HCT116 (cell line): ENCODE results near the gene SPSB1. TPM values are rescaled to one million over a fixed set of nuclear protein-coding genes. Genes with fewer than 3 reads are reported as not detected.

ENCODE experiments used
- ATAC-seq: fragments of 200-7000 bp; cut with Tn5 transposase; 2 replicates; pipeline ENCODE4 v1.9.1; 2020; ENCODE audit warnings: mild to moderate bottlenecking, moderate library complexity
- BruUV-seq: library from RNA; stranded (reverse); fragments of 400-500 nt; replicated peaks from 2 replicates; lab custom pipeline; 2021; lab: Mats Ljungman, UMichigan
- CTCF ChIA-PET: fragments of 300-600 bp; sonication (Branson Sonifier 250); formaldehyde crosslinking; loops from one replicate; lab custom pipeline; 2021; ENCODE audit warnings: antibody characterized with exemption; lab: Charles Lee
- POLR2A ChIA-PET: fragments of 300-600, 350-600 bp; sonication (Branson Sonifier 250); formaldehyde crosslinking; loops from one replicate; lab custom pipeline; 2021; ENCODE audit warnings: antibody characterized with exemption; lab: Charles Lee
- RAD21 ChIA-PET, 2 experiments: fragments of 300-600 bp; sonication (Branson Sonifier 250); formaldehyde crosslinking; loops; one replicate each; lab custom pipeline; 2023; ENCODE audit warnings: low total read pairs in 2 of 2; ENCODE audit not compliant: uncharacterized antibody in 2 of 2, unreplicated experiment in 2 of 2, low non-redundant PET in 1 of 2; lab: Charles Lee
- DNase-seq: peaks from one replicate; pipeline ENCODE4 v3.0.0-alpha.2; 2010; ENCODE audit warnings: low read depth, low spot score
- H2AFZ ChIP-seq: fragments of 200-600 bp; shearing (Covaris generic), sonication (generic); 2 replicates; pipeline ENCODE4 v1.6.1; 2017; ENCODE audit warnings: low read depth, mixed run types, mixed read lengths, antibody characterized with exemption, low read length; ENCODE audit not compliant: poor library complexity, severe bottlenecking
- H3K27ac ChIP-seq: 2 replicates; pipeline ENCODE4 v1.5.1; 2012; ENCODE audit warnings: low read depth, low read length
- H3K27me3 ChIP-seq: fragments of 200-600 bp; sonication (generic); 2 replicates; pipeline ENCODE4 v1.6.1; 2016; ENCODE audit warnings: mixed run types, low read length, mixed read lengths; ENCODE audit not compliant: insufficient read depth
- H3K36me3 ChIP-seq, 2 experiments: fragments of 200-500 bp in 1 of 2; fragments of 200-600 bp in 1 of 2; sonication (Bioruptor generic) in 1 of 2; sonication (generic) in 1 of 2; 2 replicates each; pipeline versions ENCODE4 v1.5.1 to v1.6.1; 2014 to 2016; ENCODE audit warnings: low read length in 2 of 2, inconsistent platforms in 1 of 2, mixed read lengths in 1 of 2, mixed run types in 1 of 2; ENCODE audit not compliant: insufficient read depth in 2 of 2, control insufficient read depth in 1 of 2
- H3K4me1 ChIP-seq, 2 experiments: fragments of 200-600 bp in 1 of 2; sonication (generic) in 1 of 2; 2 replicates each; pipeline versions ENCODE4 v1.5.1 to v1.6.1; 2012 to 2017; ENCODE audit warnings: low read length in 2 of 2, inconsistent platforms in 1 of 2, mild to moderate bottlenecking in 1 of 2, mixed read lengths in 1 of 2, mixed run types in 1 of 2, moderate library complexity in 1 of 2; ENCODE audit not compliant: insufficient read depth in 2 of 2, control insufficient read depth in 1 of 2
- H3K4me2 ChIP-seq: fragments of 200-600 bp; sonication (generic); 2 replicates; pipeline ENCODE4 v1.6.1; 2017; ENCODE audit warnings: mixed run types, low read length, mixed read lengths
- H3K4me3 ChIP-seq, 2 experiments: fragments of 200-600 bp in 1 of 2; sonication (generic) in 1 of 2; replicated peaks in 1 of 2; 2 replicates each; pipeline ENCODE4 v1.5.1; 2011 to 2016; ENCODE audit warnings: low read length in 2 of 2, control low read depth in 1 of 2, low read depth in 1 of 2, mild to moderate bottlenecking in 1 of 2, mixed read lengths in 1 of 2, mixed run types in 1 of 2
- H3K79me2 ChIP-seq: fragments of 200-600 bp; sonication (generic); 2 replicates; pipeline ENCODE4 v1.6.1; 2017; ENCODE audit warnings: mild to moderate bottlenecking, mixed run types, low read length, moderate library complexity, mixed read lengths; ENCODE audit not compliant: insufficient read depth
- H3K9ac ChIP-seq: fragments of 200-600 bp; sonication (generic); 2 replicates; pipeline ENCODE4 v1.6.1; 2016; ENCODE audit warnings: low read length, mixed read lengths
- H3K9me2 ChIP-seq: fragments of 200-600 bp; sonication (generic), shearing (Covaris generic); 2 replicates; pipeline ENCODE4 v1.6.1; 2017; ENCODE audit warnings: mixed run types, mild to moderate bottlenecking, moderate library complexity; ENCODE audit not compliant: insufficient read depth
- H3K9me3 ChIP-seq, 2 experiments: fragments of 200-500 bp in 1 of 2; fragments of 200-600 bp in 1 of 2; sonication (Bioruptor generic) in 1 of 2; sonication (generic) in 1 of 2; 2 replicates each; pipeline ENCODE4 v1.6.1; 2014 to 2017; ENCODE audit warnings: low read length in 2 of 2, mixed read lengths in 2 of 2, inconsistent platforms in 1 of 2, low read depth in 1 of 2, mild to moderate bottlenecking in 1 of 2, mixed run types in 1 of 2, moderate library complexity in 1 of 2; ENCODE audit not compliant: control insufficient read depth in 1 of 2, insufficient read depth in 1 of 2
- H4K20me1 ChIP-seq: fragments of 200-600 bp; sonication (generic), shearing (Covaris generic); 2 replicates; pipeline ENCODE4 v1.6.1; 2017; ENCODE audit warnings: mixed run types, mild to moderate bottlenecking, moderate library complexity; ENCODE audit not compliant: insufficient read depth
- ATF3 ChIP-seq: IDR thresholded peaks from 2 replicates; pipeline ENCODE4 v1.6.1; 2012
- CBX3 ChIP-seq: IDR thresholded peaks from 2 replicates; pipeline ENCODE4 v1.6.1; 2012; ENCODE audit warnings: low read depth
- CEBPB ChIP-seq: IDR thresholded peaks from 2 replicates; pipeline ENCODE4 v1.6.1; 2012; ENCODE audit warnings: low read depth
- EZH2 ChIP-seq: fragments of 200-600 bp; sonication (generic); IDR thresholded peaks from 2 replicates; pipeline ENCODE4 v1.6.1; 2017; ENCODE audit warnings: antibody characterized with exemption, mixed run types
- EZH2phosphoT487 ChIP-seq: fragments of 200-600 bp; IDR thresholded peaks from 2 replicates; pipeline ENCODE4 v1.6.1; 2018; ENCODE audit warnings: antibody characterized with exemption, borderline replicate concordance
- POLR2A ChIP-seq: IDR thresholded peaks from 2 replicates; pipeline ENCODE4 v1.7.0; 2011; ENCODE audit warnings: borderline replicate concordance; ENCODE audit not compliant: insufficient read depth, insufficient read length; ENCODE audit errors: extremely low read depth
- SRF ChIP-seq: IDR thresholded peaks from 2 replicates; pipeline ENCODE4 v1.6.1; 2012; ENCODE audit warnings: low read depth
- YY1 ChIP-seq: IDR thresholded peaks from 2 replicates; pipeline ENCODE4 v1.6.1; 2011; ENCODE audit warnings: low read length, low read depth, moderate library complexity, mild to moderate bottlenecking; ENCODE audit not compliant: insufficient replicate concordance; ENCODE audit errors: extremely low read depth
- ZBTB33 ChIP-seq: IDR thresholded peaks from 2 replicates; pipeline ENCODE4 v1.6.1; 2011; ENCODE audit warnings: mild to moderate bottlenecking, low read length, moderate library complexity; ENCODE audit not compliant: insufficient replicate concordance; ENCODE audit errors: extremely low read depth
- intact Hi-C: fragments of 100-400 bp; cut with micrococcal nuclease; formaldehyde crosslinking; loops from 2 replicates; pipeline ENCODE4 v1.10.0; 2022
- total RNA-seq: library from RNA; stranded (reverse); gene quantifications from one replicate; pipeline ENCODE4 v1.2.1, GENCODE V29; 2021; ENCODE audit not compliant: unreplicated experiment

Gene SPSB1
- total RNA-seq, 1 experiment from 2014 or later: 10.8 TPM

GRCh38 chr1:9257851-9258250 is 34.8 kb upstream of the SPSB1 start:
- no peak for ATAC-seq
- CTCF ChIA-PET: no interaction called here
- H3K27ac ChIP-seq: no peak overlapping the region

GRCh38 chr1:9258629-9259028 is 34.1 kb upstream of the SPSB1 start:
- intact Hi-C loops: no loop called here
- no peak overlapping the region for H3K27ac ChIP-seq
- H3K4me1 ChIP-seq: no peaks in the 10 kb centered on the region
- H2AFZ ChIP-seq: no peak overlapping the region
- H3K9me3 ChIP-seq: peaks cover 0 to 25% of the 10 kb centered on the region in 2 experiments; a peak in 1 of 4 replicates
- DNase-seq (no peak), ATAC-seq (no peak)
- H3K4me2 ChIP-seq: no peak overlapping the region
- no peak overlapping the region for H3K9ac ChIP-seq
- H3K4me3 ChIP-seq: no peak overlapping the region
- ChIA-PET POLR2A (no interaction called here), CTCF (interaction anchor here (0.6 kb wide), 1 partner anchor 259 kb away, joined by 3 read pairs; no protein-coding TSS in a partner anchor), RAD21 (no interaction called here)
- BruUV-seq: no TSS peak
- no peaks in the 10 kb centered on the region for H3K9me2 ChIP-seq
- no peaks in the 10 kb centered on the region for H4K20me1 ChIP-seq
- H3K27me3 ChIP-seq: no peaks in the 10 kb centered on the region
- no peaks in the 10 kb centered on the region for H3K79me2 ChIP-seq
- no peak for TF ChIP-seq EZH2phosphoT487
- TF ChIP-seq ZBTB33: no peak
- TF ChIP-seq CBX3: no peak
- H3K36me3 ChIP-seq: no peaks in the 10 kb centered on the region

More at GRCh38 chr1:9257851-9258250, 34.8 kb upstream of the SPSB1 start:
- no TSS peak for BruUV-seq
- RAD21 ChIA-PET: no interaction called here
- no peaks in the 10 kb centered on the region for H3K79me2 ChIP-seq
- H3K4me3 ChIP-seq: no peak overlapping the region
- H3K4me2 ChIP-seq: no peak overlapping the region
- no peak overlapping the region for H3K9ac ChIP-seq
- H3K36me3 ChIP-seq: no peaks in the 10 kb centered on the region
- H2AFZ ChIP-seq: no peak overlapping the region
- TF ChIP-seq ATF3 (no peak), EZH2 (no peak), YY1 (no peak), CEBPB (no peak), SRF (no peak), CBX3 (no peak), POLR2A (no peak)
- TF ChIP-seq, all 23 proteins: peak for 0
- intact Hi-C loops: no loop called here
- DNase-seq: no peak
- Histone ChIP-seq H3K4me1 (no peaks in the 10 kb centered on the region), H3K27me3 (no peaks in the 10 kb centered on the region), H3K9me2 (no peaks in the 10 kb centered on the region), H4K20me1 (no peaks in the 10 kb centered on the region), H3K9me3 (peaks cover 0 to 25% of the 10 kb centered on the region in 2 experiments; a peak in 1 of 4 replicates)
- POLR2A ChIA-PET: no interaction called here
